HG03139 (cell line): ENCODE measurements around the gene SCYGR8.

Experiments used
- ATAC-seq: cut with Tn5 transposase; IDR thresholded peaks from one replicate; pipeline ENCODE4 v1.9.1; 2021; ENCODE audit not compliant: unreplicated experiment

SCYGR8 gene

DNA sequence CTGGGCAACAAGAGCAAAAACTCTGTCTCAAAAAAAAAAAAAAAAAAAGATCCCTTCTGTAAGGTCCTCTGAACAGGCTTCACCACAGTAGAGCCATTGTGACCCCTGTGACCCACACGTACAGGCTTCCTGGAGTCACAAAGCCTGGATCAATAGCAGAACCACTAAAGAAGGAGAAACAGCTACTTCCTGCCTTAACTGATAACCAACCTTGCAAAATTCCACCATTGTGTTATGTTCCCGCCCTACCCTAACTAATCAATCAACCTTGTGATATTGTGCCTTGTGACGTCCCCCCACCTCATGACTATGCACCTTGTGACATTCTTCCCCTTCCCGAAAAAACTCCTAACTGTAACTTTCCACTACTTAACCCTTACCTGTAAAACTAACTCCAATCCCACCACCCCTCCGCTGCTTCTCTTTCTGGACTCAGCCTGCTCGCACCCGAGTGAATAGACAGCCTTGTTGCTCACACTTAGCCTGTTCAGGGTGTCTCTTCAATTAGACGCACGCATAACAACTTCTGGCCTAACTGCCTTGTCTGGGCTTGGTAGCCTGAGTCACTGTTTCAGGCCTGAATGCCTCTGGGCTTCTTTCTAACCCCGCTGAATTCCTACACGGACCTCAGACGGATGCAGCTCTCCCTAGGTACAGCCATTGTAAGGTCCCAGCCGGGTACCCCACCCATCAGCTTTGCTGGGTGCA lies 13.9 kb downstream of the SCYGR8 start:
- no peak for ATAC-seq

DNA sequence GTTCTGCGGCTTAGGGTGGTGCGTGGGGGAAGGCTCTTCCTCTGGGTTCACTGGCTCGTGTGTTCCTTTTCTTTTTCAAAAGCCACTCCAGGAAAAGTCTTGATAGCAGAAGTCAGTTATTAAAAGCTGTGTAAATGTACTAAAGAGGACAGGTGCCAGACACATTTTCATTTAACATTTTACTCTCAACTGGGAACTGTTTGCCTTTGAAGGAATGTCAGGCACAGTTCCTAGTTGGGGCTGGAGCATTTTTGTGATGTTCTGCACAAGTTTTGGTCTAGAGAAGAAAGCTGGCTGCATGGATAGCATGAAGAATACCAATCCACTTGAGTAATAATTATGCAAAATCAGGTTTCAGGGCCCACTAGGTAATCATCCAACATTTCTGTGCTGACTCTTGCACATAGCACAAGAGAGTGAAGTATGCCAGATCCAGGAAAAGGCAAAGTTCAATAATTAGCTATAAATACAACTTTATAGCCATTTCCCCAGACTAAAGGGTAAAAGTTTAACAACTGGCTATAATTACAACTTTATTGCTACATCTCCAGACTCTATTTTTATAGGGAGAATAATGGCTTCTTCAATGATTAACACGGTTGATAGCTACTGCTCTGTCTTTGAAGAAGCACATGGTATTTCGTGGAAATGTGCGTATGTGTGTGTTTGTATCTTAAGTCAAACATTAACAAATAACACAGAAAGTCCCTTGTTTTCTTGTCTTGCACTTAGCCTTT lies 16.2 kb downstream of the SCYGR8 start:
- no peak for ATAC-seq

GRCh38 chr2:227765788-227766372 lies 20.2 kb downstream of the SCYGR8 start:
- ATAC-seq = no peak

DNA sequence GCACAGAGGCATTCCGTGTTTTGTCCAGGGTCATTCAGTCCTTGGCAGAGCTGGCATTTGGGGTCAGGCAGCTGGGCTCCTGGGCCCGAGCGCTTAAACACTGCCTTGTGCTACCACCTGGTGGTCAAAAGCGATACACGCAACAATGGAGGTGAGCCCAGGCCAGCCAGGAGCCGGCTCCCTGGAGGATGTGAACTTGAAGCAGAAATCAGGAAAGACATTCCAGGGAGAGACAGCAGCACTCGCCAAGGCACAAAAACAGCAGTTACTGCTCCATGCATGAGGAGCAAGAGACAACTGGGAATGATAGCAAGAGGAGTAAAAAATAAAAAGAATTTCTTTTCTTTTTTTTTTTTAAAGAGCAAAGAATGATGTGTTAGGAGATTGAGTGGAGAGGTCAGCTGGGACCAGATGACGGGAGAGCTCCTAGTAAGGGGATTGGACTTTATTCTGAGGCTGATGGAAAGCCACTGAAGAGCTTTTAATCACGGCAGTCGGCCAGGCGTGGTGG lies 20.7 kb downstream of the SCYGR8 start:
- peak; percentile 97 for ATAC-seq

GRCh38 chr2:227767830-227768229 lies 22.1 kb downstream of the SCYGR8 start:
- ATAC-seq = no peak

GRCh38 chr2:227772197-227772661 lies 26.5 kb downstream of the SCYGR8 start:
- no peak for ATAC-seq

DNA sequence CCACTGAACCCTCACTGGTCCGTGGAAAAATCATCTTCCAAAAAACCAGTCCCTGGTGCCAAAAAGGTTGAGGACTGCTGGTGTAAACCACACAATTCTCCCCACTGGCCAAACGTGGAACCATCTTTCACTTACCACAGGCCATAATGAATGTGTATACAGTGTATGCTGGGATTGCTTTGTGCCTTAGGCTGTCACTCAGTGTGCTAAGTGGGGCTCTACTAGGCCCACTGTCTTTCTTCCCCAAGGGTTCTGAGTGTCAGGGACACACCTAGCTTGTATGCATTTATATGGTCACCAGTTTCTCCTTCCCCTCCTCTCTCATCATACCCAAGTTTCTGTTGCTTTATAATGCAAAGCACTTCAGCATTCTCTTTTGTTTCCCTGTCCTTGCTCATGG lies 27.2 kb downstream of the SCYGR8 start:
- ATAC-seq = no peak

DNA sequence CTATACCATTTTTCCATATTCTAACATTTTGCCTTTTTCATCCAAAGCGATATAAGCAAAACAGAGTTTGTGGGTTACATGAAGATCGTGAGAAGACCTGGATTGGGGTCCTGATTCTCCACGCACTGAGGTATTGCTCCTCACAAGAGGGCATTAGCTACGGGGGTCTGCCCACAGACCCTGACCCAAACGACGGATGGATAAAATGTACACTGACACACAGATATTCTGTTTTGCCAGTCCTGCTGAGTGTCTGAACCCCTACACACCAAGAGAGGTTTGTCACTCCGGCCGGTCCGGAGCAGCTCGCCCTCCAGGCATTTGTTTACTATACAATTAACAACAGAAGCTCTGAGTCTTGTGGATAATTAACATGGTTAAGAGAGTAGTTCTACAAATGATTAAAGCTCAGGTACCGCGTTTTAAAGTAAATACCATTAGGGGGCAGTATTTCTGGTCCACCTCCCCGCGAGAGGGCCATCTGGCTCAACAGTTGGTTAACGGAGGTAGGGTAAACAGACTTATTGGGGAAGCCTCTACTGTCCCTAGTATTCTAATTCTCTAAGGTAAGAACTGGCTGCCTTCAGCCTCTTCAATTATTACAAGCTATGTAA lies 28.4 kb downstream of the SCYGR8 start:
- no peak for ATAC-seq

GRCh38 chr2:227774895-227775842 lies 29.5 kb downstream of the SCYGR8 start:
- no peak for ATAC-seq

DNA sequence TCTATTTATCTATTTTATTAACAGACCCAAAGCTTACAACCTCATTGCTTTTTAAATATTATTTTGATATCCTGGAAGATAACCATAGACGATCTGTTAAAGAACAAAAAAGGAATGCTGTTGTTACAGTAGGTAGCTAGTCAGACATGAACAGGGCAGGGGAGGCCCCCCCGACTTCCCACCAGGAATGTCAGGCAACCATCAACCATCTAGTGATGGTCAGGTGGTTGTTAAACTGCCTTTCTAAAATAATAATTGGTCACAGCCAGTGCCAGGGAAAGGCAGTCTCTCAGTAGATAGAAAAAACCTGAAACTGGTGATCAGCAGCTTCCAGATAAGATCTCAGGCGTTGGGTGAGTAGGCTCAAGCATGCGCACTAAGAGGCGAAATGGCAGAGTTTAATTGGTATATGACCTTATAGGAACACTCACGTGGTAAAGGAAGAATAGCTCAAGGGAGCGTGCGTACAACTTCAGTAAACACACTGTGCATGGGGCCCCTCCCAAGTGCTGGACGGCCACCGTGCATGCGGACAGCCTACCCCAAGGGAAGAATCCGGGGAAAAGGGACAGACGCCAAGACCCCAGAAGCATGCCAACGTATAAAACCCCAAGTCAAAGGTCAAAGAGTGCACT lies 35.4 kb downstream of the SCYGR8 start:
- no peak for ATAC-seq

DNA sequence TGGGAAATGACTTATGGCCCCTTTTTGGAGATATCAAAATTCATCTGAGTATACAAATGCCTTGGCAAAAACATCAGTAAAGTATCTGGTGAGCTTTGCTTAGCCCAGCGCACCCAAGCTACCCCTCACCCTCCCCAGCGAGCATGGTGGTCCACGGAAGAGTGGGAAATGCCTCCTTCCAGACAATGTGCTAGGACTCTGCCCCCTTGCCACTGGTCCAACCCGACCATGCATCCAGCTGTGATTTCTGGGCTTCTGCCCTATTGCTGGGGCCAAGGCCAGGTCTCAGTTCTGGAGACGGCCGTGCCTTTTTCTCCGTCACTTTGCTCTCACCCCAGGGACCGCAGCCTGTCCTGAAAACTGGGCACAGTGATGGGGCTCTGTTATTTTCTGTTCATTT lies 36.1 kb downstream of the SCYGR8 start:
- no peak for ATAC-seq

- ATAC-seq = no peak
These were observed 37.1 kb downstream of the SCYGR8 start for GRCh38 chr2:227782804-227783203.

GRCh38 chr2:227783404-227784138 lies 37.9 kb downstream of the SCYGR8 start:
- ATAC-seq = peak; percentile 98

DNA sequence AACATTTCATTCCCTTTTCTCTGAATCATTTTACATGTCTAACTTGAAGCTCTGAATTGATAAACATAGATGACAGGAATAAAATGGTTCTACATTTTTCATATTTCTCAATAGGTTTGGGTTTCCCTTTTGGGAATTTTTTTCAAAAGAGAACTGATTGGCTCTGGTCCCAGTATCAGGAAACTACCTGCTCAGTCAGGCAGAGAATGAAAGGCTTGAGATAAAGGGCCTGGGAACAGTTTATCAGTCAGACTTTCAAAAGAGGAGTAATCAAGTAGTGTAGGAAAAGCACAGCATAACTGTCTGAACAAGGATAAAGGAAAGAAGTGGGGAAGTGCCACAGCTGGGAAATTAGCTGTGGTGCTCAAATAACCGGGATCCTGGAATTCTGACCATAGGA lies 39.6 kb downstream of the SCYGR8 start:
- ATAC-seq = no peak

DNA sequence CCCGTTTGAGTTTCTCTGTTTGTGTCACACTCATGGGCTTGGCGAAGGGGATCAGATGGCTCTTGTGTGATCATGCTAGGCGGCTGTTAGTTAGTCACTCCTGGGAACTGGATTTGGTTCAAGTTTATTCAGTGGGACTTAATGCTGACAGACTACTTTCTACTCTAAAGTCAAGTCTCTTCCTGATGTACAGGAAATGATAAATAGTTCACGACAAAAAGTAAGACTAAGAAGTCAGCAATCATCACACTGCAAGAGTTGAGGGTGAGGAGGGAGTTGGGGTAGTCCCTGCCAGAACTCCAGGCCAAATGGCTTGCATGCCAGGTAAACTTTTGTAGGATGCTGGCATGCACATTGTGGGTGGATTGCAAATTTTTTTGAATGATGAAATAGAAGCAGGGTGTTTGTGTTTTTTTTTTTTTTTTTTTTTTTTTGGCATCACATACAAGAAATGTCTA lies 42.9 kb downstream of the SCYGR8 start:
- no peak for ATAC-seq

GRCh38 chr2:227789803-227790202 lies 44.1 kb downstream of the SCYGR8 start:
- ATAC-seq = no peak

DNA sequence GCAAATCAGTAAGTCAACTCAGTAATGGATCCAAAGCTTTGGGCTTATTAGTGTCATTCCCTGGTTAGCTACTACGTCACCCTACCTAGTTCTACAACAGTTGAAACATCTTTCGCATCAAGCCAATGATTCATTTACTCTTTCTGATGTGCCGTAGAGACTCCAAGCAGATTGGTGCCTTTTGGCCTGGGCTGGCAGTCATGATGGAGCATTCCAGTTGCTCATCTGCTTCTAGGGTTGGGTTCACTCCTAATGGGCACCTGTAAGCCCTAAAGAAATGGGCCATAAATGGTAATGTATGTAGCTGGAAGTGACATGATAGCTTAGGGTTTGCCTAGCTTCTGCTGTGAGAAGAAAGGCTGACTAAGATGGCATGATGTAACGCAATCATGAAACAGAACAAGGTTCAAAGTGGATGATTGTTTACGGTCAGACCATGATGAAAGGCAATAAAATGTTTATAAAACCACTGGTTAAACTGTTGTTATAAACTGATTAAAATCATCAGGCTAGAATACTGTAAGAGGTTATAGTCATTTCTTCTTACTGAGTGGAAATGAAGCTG lies 47.5 kb downstream of the SCYGR8 start:
- ATAC-seq = no peak
